Left ventricle myocardium inferior (tissue), 1 donor: Measurements from ENCODE around the gene SEPSECS. TPM values are rescaled to one million over a fixed set of nuclear protein-coding genes. Genes with fewer than 3 reads are reported as not detected.
"Not testable (repeated sequence)": the region's sequence is repeated elsewhere in the genome, so short reads cannot be mapped to it uniquely, and the experiment has no call there.

ENCODE experiments used
- DNase-seq: peaks from one replicate; pipeline ENCODE4 v3.0.0-alpha.2; 2020
- H3K27ac ChIP-seq: fragments of 200-600 bp; replicated peaks from 2 replicates; pipeline ENCODE4 v1.8.0; 2021
- H3K27me3 ChIP-seq: fragments of 200-600 bp; 2 replicates; pipeline ENCODE4 v1.8.0; 2021; ENCODE audit warnings: low read depth
- H3K36me3 ChIP-seq: fragments of 200-600 bp; 2 replicates; pipeline ENCODE4 v1.8.0; 2021
- H3K4me1 ChIP-seq: fragments of 200-600 bp; 2 replicates; pipeline ENCODE4 v1.8.0; 2021
- H3K4me3 ChIP-seq: fragments of 200-600 bp; 2 replicates; pipeline ENCODE4 v1.8.0; 2021; ENCODE audit warnings: mild to moderate bottlenecking, moderate library complexity
- H3K9me3 ChIP-seq: fragments of 200-600 bp; replicated peaks from 2 replicates; pipeline ENCODE4 v1.8.0; 2021
- CTCF ChIP-seq: fragments of 200-600 bp; IDR thresholded peaks from 2 replicates; pipeline ENCODE4 v1.8.0; 2021; ENCODE audit warnings: antibody characterized with exemption, mild to moderate bottlenecking, borderline replicate concordance
- intact Hi-C: fragments of 100-400 bp; cut with micrococcal nuclease; formaldehyde crosslinking; loops from one replicate; pipeline ENCODE4 v1.11.0; 2022
- total RNA-seq: library from RNA; stranded (reverse); fragmentation: NEBNext Ultra II Directional; extraction: Animal tissue kit (Norgen Biotek cat#: 25700); gene quantifications from one replicate; pipeline ENCODE4 v1.2.1, GENCODE V29; 2021
- donor health status: DM: no; HTN: yes; CAD: no; lungs with severe emphysema.

Gene SEPSECS
- total RNA-seq, 1 donor from 2014 or later, result 4.9 TPM

GRCh38 chr4:25088093-25088952 lies 71.9 kb downstream of the SEPSECS start:
- Histone ChIP-seq H3K27ac (peak overlapping the region; percentile 91), H3K4me3 (peak overlapping the region; percentile 63), H3K9me3 (peaks cover 6% of the 10 kb centered on the region), H3K27me3 (peaks cover 5% of the 10 kb centered on the region), H3K36me3 (no peaks in the 10 kb centered on the region), H3K4me1 (peaks cover 51% of the 10 kb centered on the region)
- DNase-seq, result peak; percentile 63
- intact Hi-C loops, result no loop called here
- no peak for TF ChIP-seq CTCF

- H3K9me3 ChIP-seq, result no peaks in the 10 kb centered on the region
These were observed 74.6 kb downstream of the SEPSECS start for GRCh38 chr4:25085671-25086070.

GRCh38 chr4:25083441-25083840 lies 76.8 kb downstream of the SEPSECS start:
- H3K4me1 ChIP-seq, result peaks cover 55% of the 10 kb centered on the region
- H3K27me3 ChIP-seq, intact Hi-C loops, H3K4me3 ChIP-seq, H3K27ac ChIP-seq, H3K36me3 ChIP-seq, DNase-seq, H3K9me3 ChIP-seq: not testable (repeated sequence)

More at GRCh38 chr4:25085671-25086070, 74.6 kb downstream of the SEPSECS start:
- no peak for TF ChIP-seq CTCF
- Histone ChIP-seq H3K36me3 (no peaks in the 10 kb centered on the region), H3K4me1 (peaks cover 56% of the 10 kb centered on the region), H3K27me3 (peaks cover 5% of the 10 kb centered on the region), H3K4me3 (no peak overlapping the region), H3K27ac (peak overlapping the region; percentile 91)
- intact Hi-C loops, result no loop called here
- peak; percentile 22 for DNase-seq

- no peaks in the 10 kb centered on the region for H3K9me3 ChIP-seq
- DNase-seq, result no peak
- peak overlapping the region; percentile 57 for H3K27ac ChIP-seq
- no peaks in the 10 kb centered on the region for H3K36me3 ChIP-seq
- H3K4me1 ChIP-seq, result peaks cover 41% of the 10 kb centered on the region
- H3K4me3 ChIP-seq, result no peak overlapping the region
- no peak for TF ChIP-seq CTCF
- intact Hi-C loops, result no loop called here
- no peaks in the 10 kb centered on the region for H3K27me3 ChIP-seq
These were observed 78.3 kb downstream of the SEPSECS start for GRCh38 chr4:25081866-25082471.

- no peak for DNase-seq
- Histone ChIP-seq H3K4me3 (no peak overlapping the region), H3K4me1 (peaks cover 27% of the 10 kb centered on the region), H3K27me3 (no peaks in the 10 kb centered on the region), H3K27ac (peak overlapping the region; percentile 57), H3K9me3 (no peaks in the 10 kb centered on the region), H3K36me3 (no peaks in the 10 kb centered on the region)
- intact Hi-C loops, result no loop called here
- TF ChIP-seq CTCF, result no peak
These were observed 79.7 kb downstream of the SEPSECS start for GRCh38 chr4:25080571-25080970.

GRCh38 chr4:25078523-25078922 lies 81.7 kb downstream of the SEPSECS start:
- H3K27ac ChIP-seq, result no peak overlapping the region
- H3K4me1 ChIP-seq, result peaks cover 18% of the 10 kb centered on the region
- no peaks in the 10 kb centered on the region for H3K36me3 ChIP-seq
- no peaks in the 10 kb centered on the region for H3K9me3 ChIP-seq
- H3K27me3 ChIP-seq, result no peaks in the 10 kb centered on the region
- no peak for TF ChIP-seq CTCF
- intact Hi-C loops, result no loop called here
- DNase-seq, result no peak
- no peak overlapping the region for H3K4me3 ChIP-seq
